Measurements from ENCODE around the gene EDN3. TPM values are rescaled to one million over a fixed set of nuclear protein-coding genes. Genes with fewer than 3 reads are reported as not detected.

The EDN3 gene
- polyA plus RNA-seq, 1 donor from 2014 or later = 0.50 TPM

DNA sequence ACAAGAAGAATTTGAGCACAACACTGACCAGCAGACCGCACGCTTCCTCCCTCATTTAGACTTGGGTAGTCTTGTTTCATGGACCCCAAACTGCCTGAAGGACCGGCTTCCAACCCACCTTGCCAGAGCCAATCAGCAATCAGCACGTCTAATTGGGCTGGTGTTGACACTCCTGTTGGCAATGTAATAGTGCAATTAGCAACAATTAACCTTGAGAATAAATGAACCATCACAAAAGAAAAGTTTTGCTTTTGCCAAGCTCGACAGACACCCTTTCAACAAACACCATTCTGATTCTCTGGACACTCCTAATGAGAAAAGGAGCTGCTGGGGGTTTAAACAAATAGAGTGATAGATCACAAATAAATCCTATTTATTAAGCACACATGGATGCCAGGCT lies 61.0 kb downstream of the EDN3 start:
- Histone ChIP-seq H3K9me2 (ENCODE audit: insufficient read depth, low read length) (no peaks in the 10 kb centered on the region), H3K27ac (ENCODE audit: low read length) (no peak overlapping the region), H3K9ac (ENCODE audit: low read length) (no peak overlapping the region), H3K4me2 (ENCODE audit: low read length) (no peak overlapping the region), H3K79me2 (replicated peaks; ENCODE audit: insufficient read depth, low read length) (no peaks in the 10 kb centered on the region), H3F3A (ENCODE audit: insufficient read depth, low read length, poor library complexity, severe bottlenecking) (no peaks in the 10 kb centered on the region), H2AFZ (ENCODE audit: low read depth, low read length) (no peak overlapping the region), H3K9me3 (ENCODE audit: low read length) (no peaks in the 10 kb centered on the region), H3K27me3 (ENCODE audit: insufficient read depth, low read depth, low read length) (no peaks in the 10 kb centered on the region), H3K4me3 (ENCODE audit: low read length) (no peak overlapping the region), H3K36me3 (ENCODE audit: insufficient read depth, low read length) (no peaks in the 10 kb centered on the region), H4K20me1 (ENCODE audit: insufficient read depth) (no peaks in the 10 kb centered on the region)
- TF ChIP-seq, protein P1, sequence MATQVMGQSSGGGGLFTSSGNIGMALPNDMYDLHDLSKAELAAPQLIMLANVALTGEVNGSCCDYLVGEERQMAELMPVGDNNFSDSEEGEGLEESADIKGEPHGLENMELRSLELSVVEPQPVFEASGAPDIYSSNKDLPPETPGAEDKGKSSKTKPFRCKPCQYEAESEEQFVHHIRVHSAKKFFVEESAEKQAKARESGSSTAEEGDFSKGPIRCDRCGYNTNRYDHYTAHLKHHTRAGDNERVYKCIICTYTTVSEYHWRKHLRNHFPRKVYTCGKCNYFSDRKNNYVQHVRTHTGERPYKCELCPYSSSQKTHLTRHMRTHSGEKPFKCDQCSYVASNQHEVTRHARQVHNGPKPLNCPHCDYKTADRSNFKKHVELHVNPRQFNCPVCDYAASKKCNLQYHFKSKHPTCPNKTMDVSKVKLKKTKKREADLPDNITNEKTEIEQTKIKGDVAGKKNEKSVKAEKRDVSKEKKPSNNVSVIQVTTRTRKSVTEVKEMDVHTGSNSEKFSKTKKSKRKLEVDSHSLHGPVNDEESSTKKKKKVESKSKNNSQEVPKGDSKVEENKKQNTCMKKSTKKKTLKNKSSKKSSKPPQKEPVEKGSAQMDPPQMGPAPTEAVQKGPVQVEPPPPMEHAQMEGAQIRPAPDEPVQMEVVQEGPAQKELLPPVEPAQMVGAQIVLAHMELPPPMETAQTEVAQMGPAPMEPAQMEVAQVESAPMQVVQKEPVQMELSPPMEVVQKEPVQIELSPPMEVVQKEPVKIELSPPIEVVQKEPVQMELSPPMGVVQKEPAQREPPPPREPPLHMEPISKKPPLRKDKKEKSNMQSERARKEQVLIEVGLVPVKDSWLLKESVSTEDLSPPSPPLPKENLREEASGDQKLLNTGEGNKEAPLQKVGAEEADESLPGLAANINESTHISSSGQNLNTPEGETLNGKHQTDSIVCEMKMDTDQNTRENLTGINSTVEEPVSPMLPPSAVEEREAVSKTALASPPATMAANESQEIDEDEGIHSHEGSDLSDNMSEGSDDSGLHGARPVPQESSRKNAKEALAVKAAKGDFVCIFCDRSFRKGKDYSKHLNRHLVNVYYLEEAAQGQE (IDR thresholded peaks at IDR 0.05; ENCODE audit: borderline replicate concordance) = no peak
- TF ChIP-seq EZH2 (IDR thresholded peaks at IDR 0.05; ENCODE audit: borderline replicate concordance, insufficient read depth, low read length, poor library complexity, severe bottlenecking) (no peak), RAD21 (conservative IDR thresholded peaks at IDR 0.05) (no peak), POLR2AphosphoS5 (IDR thresholded peaks at IDR 0.05) (no peak), TAF1 (IDR thresholded peaks at IDR 0.05; ENCODE audit: low read depth) (no peak), EP300 (conservative IDR thresholded peaks at IDR 0.05; ENCODE audit: poor library complexity, severe bottlenecking) (no peak), SMC3 (conservative IDR thresholded peaks at IDR 0.05; ENCODE audit: poor library complexity) (no peak)
- TF ChIP-seq, protein P2, sequence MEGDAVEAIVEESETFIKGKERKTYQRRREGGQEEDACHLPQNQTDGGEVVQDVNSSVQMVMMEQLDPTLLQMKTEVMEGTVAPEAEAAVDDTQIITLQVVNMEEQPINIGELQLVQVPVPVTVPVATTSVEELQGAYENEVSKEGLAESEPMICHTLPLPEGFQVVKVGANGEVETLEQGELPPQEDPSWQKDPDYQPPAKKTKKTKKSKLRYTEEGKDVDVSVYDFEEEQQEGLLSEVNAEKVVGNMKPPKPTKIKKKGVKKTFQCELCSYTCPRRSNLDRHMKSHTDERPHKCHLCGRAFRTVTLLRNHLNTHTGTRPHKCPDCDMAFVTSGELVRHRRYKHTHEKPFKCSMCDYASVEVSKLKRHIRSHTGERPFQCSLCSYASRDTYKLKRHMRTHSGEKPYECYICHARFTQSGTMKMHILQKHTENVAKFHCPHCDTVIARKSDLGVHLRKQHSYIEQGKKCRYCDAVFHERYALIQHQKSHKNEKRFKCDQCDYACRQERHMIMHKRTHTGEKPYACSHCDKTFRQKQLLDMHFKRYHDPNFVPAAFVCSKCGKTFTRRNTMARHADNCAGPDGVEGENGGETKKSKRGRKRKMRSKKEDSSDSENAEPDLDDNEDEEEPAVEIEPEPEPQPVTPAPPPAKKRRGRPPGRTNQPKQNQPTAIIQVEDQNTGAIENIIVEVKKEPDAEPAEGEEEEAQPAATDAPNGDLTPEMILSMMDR (IDR thresholded peaks at IDR 0.05; ENCODE audit: poor library complexity, severe bottlenecking) = no peak

DNA sequence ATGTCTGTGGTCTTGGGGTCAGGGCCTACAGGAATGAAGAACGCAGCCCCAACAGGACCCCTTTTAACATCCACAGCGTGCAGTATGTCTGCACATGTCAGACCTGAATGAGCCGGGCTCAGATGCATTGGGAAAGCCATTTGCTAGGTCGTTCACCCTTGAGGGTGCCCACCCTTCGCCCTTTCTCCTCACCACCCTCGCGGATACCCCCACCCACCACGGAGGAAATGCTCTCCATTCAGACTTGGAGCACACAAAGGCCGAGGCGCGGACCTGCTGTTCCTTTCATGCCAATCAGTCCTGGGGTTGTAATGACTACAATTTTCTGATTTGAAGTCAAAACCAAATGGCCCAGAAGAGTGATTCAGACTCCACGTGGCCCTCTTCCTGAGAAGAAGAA lies 62.7 kb downstream of the EDN3 start:
- no peaks in the 10 kb centered on the region for H3K27me3 ChIP-seq (ENCODE audit: insufficient read depth, low read depth, low read length)
- H3K27ac ChIP-seq (ENCODE audit: low read length) = peak overlapping the region; percentile 32

More for the DNA sequence above, 62.7 kb downstream of the EDN3 start:
- Histone ChIP-seq H3K9me3 (ENCODE audit: low read length) (no peaks in the 10 kb centered on the region), H3K36me3 (ENCODE audit: insufficient read depth, low read length) (no peaks in the 10 kb centered on the region), H3K4me3 (ENCODE audit: low read length) (no peak overlapping the region), H2AFZ (ENCODE audit: low read depth, low read length) (no peak overlapping the region), H3K79me2 (replicated peaks; ENCODE audit: insufficient read depth, low read length) (no peaks in the 10 kb centered on the region), H3K4me2 (ENCODE audit: low read length) (no peak overlapping the region), H3K9me2 (ENCODE audit: insufficient read depth, low read length) (no peaks in the 10 kb centered on the region), H4K20me1 (ENCODE audit: insufficient read depth) (no peaks in the 10 kb centered on the region), H3K9ac (ENCODE audit: low read length) (no peak overlapping the region), H3F3A (ENCODE audit: insufficient read depth, low read length, poor library complexity, severe bottlenecking) (no peaks in the 10 kb centered on the region)
- no peak for TF ChIP-seq EZH2 (IDR thresholded peaks at IDR 0.05; ENCODE audit: borderline replicate concordance, insufficient read depth, low read length, poor library complexity, severe bottlenecking)
- TF ChIP-seq POLR2AphosphoS5 (IDR thresholded peaks at IDR 0.05) = peak; percentile 12
- no peak for TF ChIP-seq TAF1 (IDR thresholded peaks at IDR 0.05; ENCODE audit: low read depth)
- TF ChIP-seq RAD21 (conservative IDR thresholded peaks at IDR 0.05) = no peak
- TF ChIP-seq MXI1 (conservative IDR thresholded peaks at IDR 0.05; ENCODE audit: poor library complexity, severe bottlenecking) = no peak
- TF ChIP-seq, protein P1 (IDR thresholded peaks at IDR 0.05; ENCODE audit: borderline replicate concordance) = no peak
- TF ChIP-seq SMC3 (conservative IDR thresholded peaks at IDR 0.05; ENCODE audit: poor library complexity) = no peak
- peak; percentile 22 for TF ChIP-seq EP300 (conservative IDR thresholded peaks at IDR 0.05; ENCODE audit: poor library complexity, severe bottlenecking)
- TF ChIP-seq, protein P2 (IDR thresholded peaks at IDR 0.05; ENCODE audit: poor library complexity, severe bottlenecking) = no peak
